ENCODE results near the gene NFIB. TPM values are rescaled to one million over a fixed set of nuclear protein-coding genes. Genes with fewer than 3 reads are reported as not detected.

Gene NFIB
- total RNA-seq, 1 donor from 2014 or later = 66.3 TPM

- DNase-seq (ENCODE audit: low spot score) = no peak
- TF ChIP-seq CTCF (IDR thresholded peaks at IDR 0.05) = no peak
- Mint-ChIP-seq H3K9me3 (ENCODE audit: low read depth) (no peaks in the 10 kb centered on the region), H3K4me3 (ENCODE audit: unreplicated experiment) (no peak overlapping the region), H3K36me3 (ENCODE audit: low read depth) (peaks cover 4% of the 10 kb centered on the region), H3K4me1 (ENCODE audit: low read depth) (peaks cover 19% of the 10 kb centered on the region), H3K27ac (ENCODE audit: unreplicated experiment) (no peak overlapping the region), H3K27me3 (ENCODE audit: low read depth) (no peaks in the 10 kb centered on the region)
Observed at GRCh38 chr9:14087576-14087975, 226.4 kb downstream of the NFIB start.

GRCh38 chr9:14086495-14086894 lies 227.4 kb downstream of the NFIB start:
- H3K36me3 Mint-ChIP-seq (ENCODE audit: low read depth) = peaks cover 4% of the 10 kb centered on the region
- H3K4me1 Mint-ChIP-seq (ENCODE audit: low read depth) = peaks cover 20% of the 10 kb centered on the region
- H3K9me3 Mint-ChIP-seq (ENCODE audit: low read depth) = no peaks in the 10 kb centered on the region
- DNase-seq (ENCODE audit: low spot score) = no peak
- no peaks in the 10 kb centered on the region for H3K27me3 Mint-ChIP-seq (ENCODE audit: low read depth)
- no peak for TF ChIP-seq CTCF (IDR thresholded peaks at IDR 0.05)
- no peak overlapping the region for H3K4me3 Mint-ChIP-seq (ENCODE audit: unreplicated experiment)
- no peak overlapping the region for H3K27ac Mint-ChIP-seq (ENCODE audit: unreplicated experiment)

GRCh38 chr9:14085810-14086209 lies 228.1 kb downstream of the NFIB start:
- Mint-ChIP-seq H3K4me1 (ENCODE audit: low read depth) (peaks cover 27% of the 10 kb centered on the region), H3K36me3 (ENCODE audit: low read depth) (peaks cover 4% of the 10 kb centered on the region), H3K27me3 (ENCODE audit: low read depth) (no peaks in the 10 kb centered on the region), H3K4me3 (ENCODE audit: unreplicated experiment) (no peak overlapping the region), H3K9me3 (ENCODE audit: low read depth) (no peaks in the 10 kb centered on the region), H3K27ac (ENCODE audit: unreplicated experiment) (no peak overlapping the region)
- no peak for TF ChIP-seq CTCF (IDR thresholded peaks at IDR 0.05)
- no peak for DNase-seq (ENCODE audit: low spot score)

- Mint-ChIP-seq H3K4me1 (ENCODE audit: low read depth) (peaks cover 24% of the 10 kb centered on the region), H3K36me3 (ENCODE audit: low read depth) (peaks cover 4% of the 10 kb centered on the region), H3K4me3 (ENCODE audit: unreplicated experiment) (no peak overlapping the region), H3K27me3 (ENCODE audit: low read depth) (no peaks in the 10 kb centered on the region), H3K9me3 (ENCODE audit: low read depth) (no peaks in the 10 kb centered on the region), H3K27ac (ENCODE audit: unreplicated experiment) (no peak overlapping the region)
- TF ChIP-seq CTCF (IDR thresholded peaks at IDR 0.05) = no peak
- no peak for DNase-seq (ENCODE audit: low spot score)
Observed at GRCh38 chr9:14084867-14085266, 229.1 kb downstream of the NFIB start.

- H3K36me3 Mint-ChIP-seq (ENCODE audit: low read depth) = peaks cover 3% of the 10 kb centered on the region
- H3K27me3 Mint-ChIP-seq (ENCODE audit: low read depth) = no peaks in the 10 kb centered on the region
- no peak for TF ChIP-seq CTCF (IDR thresholded peaks at IDR 0.05)
- H3K27ac Mint-ChIP-seq (ENCODE audit: unreplicated experiment) = no peak overlapping the region
- H3K9me3 Mint-ChIP-seq (ENCODE audit: low read depth) = no peaks in the 10 kb centered on the region
- DNase-seq (ENCODE audit: low spot score) = no peak
- H3K4me3 Mint-ChIP-seq (ENCODE audit: unreplicated experiment) = no peak overlapping the region
- H3K4me1 Mint-ChIP-seq (ENCODE audit: low read depth) = peaks cover 10% of the 10 kb centered on the region
Observed at GRCh38 chr9:14083366-14083765, 230.6 kb downstream of the NFIB start.
